Endometrium (tissue), 2 donors: ENCODE data around the gene OPRL1.
"Not testable (repeated sequence)": the region's sequence is repeated elsewhere in the genome, so short reads cannot be mapped to it uniquely, and the experiment has no call there.

Experiments
- FAIRE-seq: peaks from 2 replicates; lab custom pipeline; 2012; peaks lifted over from hg19 to GRCh38; lab: Jason Lieb, UNC
- donor health status: control.
- donor health status: control.

The OPRL1 gene

DNA sequence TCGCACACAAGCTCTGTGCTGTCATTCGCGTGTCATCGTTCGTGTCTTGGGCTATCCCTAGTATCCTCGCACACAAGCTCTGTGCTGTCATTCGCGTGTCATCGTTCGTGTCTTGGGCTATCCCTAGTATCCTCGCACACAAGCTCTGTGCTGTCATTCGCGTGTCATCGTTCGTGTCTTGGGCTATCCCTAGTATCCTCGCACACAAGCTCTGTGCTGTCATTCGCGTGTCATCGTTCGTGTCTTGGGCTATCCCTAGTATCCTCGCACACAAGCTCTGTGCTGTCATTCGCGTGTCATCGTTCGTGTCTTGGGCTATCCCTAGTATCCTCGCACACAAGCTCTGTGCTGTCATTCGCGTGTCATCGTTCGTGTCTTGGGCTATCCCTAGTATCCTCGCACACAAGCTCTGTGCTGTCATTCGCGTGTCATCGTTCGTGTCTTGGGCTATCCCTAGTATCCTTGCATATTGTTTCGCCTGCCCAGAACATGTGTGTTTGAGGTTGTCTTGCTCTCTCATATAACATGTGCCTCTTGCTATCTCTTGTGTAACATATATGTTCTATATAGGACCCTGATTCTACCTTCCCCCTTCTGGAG is 7.4 kb downstream of the OPRL1 start:
- not testable (repeated sequence) for FAIRE-seq

DNA sequence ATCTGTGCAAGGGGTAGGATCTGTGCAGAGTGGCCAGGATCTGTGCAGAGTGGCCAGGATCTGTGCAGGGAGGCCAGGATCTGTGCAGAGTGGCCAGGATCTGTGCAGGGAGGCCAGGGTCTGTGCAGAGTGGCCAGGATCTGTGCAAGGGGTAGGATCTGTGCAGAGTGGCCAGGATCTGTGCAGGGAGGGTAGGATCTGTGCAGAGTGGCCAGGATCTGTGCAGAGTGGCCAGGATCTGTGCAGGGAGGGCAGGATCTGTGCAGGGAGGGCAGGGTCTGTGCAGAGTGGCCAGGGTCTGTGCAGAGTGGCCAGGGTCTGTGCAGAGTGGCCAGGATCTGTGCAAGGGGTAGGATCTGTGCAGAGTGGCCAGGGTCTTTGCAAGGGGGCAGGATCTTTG is 8.7 kb downstream of the OPRL1 start:
- FAIRE-seq: not testable (repeated sequence)

DNA sequence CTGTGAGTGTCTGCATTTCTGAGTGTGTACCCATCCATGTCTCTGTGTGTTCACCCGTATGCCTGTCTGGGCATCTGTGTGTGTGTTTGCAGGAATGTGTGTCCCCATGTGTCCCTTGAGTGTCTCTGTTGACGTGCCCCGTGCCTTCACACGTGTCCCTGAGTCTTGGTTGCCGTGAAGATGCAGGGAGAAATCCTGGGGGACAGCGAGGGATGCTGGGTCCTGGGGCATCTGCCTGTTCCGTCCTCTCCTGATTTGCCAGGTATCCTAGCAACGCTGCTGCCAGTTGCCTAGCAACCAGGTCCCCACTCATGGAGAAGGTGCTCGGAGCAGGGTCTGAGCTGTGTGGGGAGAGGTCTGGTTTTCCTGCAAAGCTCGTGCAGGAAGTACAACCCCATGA is 10.3 kb downstream of the OPRL1 start:
- FAIRE-seq: no peak

DNA sequence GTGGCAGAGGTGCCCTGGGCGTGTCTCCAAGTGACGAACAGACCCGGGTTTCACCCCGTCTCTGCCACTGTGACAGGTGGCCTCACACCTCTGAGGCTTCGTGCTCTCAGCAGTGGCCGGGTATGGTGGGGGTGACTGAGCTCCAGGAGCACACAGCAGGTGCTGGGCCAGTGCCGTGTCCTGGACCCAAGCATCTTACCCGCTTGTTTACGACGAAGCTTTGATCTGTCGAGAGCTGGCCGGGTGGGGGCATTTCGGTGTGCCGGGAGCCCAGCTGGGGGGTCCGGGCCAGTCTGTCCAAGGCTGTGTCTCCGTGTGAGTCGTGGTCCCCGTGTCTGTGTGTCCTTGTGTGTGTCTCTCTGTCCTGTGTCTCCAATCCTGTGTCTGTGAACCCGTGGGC is 11.5 kb downstream of the OPRL1 start:
- FAIRE-seq: no peak

DNA sequence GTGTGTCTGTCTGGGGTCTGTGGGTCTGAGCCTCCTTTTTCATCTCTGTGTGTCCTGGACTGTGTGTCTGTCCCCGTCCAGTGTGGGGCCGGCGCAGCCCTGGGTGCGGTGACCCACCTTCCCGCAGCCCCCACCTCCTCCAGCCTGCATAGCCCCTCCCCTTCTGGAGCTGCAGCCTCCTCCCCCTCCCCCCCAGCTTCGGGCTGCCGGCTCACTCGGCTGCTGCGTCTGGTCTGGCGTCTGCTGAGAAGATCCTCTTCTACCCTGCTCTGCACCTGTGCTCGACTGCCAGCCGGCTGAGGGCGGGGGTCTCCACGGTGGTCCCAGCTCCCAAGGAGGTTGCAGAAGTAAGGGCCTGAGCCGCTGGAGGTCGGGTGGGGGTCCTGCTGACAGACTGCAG is 11.9 kb downstream of the OPRL1 start:
- FAIRE-seq: no peak

DNA sequence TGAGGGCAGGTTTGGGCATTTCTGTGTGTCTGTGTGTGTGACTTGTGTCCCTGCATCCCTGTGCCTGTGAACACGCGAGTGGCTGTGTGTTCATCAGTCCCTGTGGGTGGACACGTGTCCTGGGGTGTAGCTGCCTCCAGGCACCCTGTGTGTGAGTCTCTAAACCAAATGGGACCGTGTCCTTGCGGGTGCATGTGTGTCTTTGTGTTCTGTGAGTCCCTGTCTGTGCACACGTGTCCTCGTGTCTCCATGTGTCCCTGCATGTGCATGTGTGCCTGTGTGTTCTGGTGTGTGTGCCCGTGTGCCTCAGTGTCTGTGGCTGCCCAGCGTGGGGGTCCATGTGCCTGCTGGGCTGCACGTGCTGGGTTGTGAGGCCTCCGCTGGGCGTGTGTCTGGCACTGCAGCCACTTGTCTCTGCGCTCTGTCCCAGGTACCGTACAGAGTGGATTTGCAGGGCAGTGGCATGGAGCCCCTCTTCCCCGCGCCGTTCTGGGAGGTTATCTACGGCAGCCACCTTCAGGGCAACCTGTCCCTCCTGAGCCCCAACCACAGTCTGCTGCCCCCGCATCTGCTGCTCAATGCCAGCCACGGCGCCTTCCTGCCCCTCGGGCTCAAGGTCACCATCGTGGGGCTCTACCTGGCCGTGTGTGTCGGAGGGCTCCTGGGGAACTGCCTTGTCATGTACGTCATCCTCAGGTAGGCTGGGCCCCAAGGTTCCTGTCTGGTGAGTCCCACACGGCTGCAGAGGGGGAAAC is 12.6 kb downstream of the OPRL1 start:
- no peak for FAIRE-seq

DNA sequence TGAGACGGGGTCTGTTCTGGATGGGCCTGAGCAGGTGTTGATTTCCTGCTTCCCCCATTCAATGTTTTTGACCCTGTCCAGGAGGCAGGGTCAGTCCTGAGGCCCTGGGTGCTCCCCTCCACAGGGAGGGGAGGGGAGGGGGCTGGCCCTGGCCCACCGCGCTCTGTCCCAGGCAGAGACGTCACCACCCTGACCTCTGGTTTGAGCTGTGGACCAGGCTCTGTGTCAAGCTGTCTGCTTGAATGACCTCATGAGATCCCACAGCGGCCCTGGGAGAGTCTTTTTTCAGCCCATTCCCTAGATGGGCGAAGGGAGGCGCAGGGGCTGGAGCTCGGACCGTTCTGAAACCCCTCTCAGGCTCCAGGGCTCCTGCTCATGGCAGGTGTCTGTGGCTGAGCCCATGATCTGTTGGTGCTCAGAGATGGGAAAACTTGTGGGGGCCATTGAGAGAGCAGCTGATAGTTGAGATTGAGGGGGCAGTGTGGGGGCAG is 13.2 kb downstream of the OPRL1 start:
- FAIRE-seq: no peak

DNA sequence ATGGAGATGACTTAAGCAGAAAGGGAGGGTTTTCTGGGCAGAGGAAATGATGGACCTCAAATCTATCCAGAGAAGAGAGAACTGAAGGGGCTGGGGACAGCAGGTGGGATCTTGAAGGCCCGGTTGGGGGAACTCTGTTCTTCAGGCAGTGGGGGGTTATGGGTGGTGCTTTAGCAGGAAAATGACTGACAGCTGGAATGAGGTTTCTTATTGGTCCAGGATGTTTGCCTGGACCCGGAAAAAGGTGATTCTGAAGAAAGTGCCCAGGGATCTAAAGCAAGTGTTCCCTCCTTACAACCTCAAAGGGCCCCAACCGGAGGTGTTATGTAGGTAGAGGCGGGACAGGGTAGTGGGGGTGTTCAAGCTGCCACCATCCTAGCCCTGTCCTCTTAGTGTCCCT is 15.6 kb downstream of the OPRL1 start:
- FAIRE-seq: no peak

DNA sequence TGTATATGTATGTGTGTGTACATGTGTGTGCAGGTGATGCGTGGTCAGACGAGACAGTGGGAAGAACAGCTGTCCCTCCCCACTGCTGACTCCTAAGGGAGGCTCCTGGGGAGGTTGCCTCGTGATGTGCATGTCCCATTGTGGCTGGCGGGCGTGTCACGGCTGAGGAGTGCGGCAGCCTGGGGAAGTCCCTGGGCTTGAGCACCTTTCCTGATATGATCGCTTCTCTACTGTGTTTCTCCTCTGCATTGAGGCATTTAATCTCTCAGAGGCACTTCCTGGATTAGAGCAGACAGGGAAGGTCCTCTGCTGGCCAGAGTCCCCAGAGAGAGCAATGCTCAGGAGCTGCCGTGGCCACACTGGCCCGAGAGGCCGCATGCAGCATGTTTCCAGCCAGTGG is 16.0 kb downstream of the OPRL1 start:
- FAIRE-seq: no peak

DNA sequence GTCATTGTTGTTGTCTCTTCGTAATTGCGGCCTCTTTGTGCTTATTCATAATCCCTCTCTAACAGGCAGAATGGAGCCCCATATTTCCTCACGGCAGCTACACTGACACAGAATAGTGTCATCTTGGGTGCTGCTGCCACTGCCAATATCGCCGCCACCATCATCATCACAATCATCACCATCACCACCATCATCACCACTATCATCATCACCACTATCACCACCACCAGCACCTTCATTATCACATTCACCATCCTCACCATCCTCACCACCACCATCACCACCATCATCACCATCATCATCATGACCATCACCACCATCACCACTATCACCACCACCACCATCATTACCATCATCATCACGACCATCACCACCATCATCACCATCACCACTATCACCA is 16.7 kb downstream of the OPRL1 start:
- FAIRE-seq: no peak

DNA sequence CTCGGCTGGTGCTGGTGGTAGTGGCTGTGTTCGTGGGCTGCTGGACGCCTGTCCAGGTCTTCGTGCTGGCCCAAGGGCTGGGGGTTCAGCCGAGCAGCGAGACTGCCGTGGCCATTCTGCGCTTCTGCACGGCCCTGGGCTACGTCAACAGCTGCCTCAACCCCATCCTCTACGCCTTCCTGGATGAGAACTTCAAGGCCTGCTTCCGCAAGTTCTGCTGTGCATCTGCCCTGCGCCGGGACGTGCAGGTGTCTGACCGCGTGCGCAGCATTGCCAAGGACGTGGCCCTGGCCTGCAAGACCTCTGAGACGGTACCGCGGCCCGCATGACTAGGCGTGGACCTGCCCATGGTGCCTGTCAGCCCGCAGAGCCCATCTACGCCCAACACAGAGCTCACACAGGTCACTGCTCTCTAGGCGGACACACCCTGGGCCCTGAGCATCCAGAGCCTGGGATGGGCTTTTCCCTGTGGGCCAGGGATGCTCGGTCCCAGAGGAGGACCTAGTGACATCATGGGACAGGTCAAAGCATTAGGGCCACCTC is 18.7 kb downstream of the OPRL1 start:
- no peak for FAIRE-seq

DNA sequence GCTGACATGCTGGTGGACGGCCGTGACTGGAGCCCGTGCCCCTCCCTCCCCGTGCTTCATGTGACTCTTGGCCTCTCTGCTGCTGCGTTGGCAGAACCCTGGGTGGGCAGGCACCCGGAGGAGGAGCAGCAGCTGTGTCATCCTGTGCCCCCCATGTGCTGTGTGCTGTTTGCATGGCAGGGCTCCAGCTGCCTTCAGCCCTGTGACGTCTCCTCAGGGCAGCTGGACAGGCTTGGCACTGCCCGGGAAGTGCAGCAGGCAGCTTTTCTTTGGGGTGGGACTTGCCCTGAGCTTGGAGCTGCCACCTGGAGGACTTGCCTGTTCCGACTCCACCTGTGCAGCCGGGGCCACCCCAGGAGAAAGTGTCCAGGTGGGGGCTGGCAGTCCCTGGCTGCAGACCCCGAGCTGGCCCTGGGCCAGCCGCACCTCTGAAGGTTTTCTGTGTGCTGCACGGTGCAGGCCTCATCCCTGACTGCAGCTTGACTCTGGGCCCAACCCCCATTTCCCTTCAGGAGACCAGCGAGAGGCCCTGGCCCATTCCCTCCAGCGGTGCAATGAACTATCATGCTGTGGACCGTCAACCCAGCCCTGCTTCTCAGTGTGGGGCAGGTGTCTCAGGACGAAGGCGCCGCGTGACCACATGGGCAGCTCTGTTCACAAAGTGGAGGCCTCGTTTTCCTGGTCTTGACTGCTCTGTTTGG is 19.4 kb downstream of the OPRL1 start:
- FAIRE-seq: no peak

DNA sequence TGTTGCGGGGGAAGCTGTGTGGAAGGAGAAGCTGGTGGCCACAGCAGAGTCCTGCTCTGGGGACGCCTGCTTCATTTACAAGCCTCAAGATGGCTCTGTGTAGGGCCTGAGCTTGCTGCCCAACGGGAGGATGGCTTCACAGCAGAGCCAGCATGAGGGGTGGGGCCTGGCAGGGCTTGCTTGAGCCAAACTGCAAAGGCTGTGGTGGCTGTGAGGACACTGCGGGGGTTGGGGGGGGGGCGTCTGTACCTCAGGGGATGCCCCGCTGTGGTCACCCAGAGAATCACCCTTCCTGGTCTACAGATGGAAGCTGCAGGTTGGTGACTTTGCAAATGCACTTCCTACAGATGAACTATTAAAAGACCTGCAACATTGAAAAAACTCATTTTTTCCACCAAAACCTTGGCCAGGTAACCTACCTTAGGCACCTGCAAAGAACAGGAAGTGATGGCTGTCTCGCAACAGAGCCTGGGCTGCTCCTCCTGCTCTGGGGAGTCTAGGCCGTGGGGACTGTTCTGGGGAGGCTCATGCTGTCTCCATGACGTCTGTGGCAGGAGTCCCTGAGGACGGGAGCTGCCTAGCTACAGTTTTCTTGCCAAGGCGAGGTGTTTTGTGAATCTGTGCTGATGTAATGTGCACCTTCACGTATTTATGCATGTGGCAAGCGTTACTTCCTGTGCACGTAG is 20.1 kb downstream of the OPRL1 start:
- no peak for FAIRE-seq

DNA sequence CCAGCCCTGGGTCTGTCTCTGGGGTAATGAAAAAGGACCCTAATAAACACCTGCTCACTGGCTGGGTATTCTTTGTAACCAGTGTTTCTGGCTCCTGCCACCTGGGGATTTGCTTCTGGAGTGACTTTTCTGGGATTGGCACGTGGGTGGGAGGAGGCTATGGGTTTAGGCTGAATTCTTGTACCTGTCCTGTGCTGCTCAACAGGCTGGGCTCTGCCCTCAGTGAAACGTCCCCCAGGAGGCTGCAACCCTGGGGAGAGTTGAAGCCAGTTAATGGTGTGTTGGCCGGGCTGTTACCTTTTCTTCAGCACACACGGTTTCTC is 20.6 kb downstream of the OPRL1 start:
- FAIRE-seq: no peak

DNA sequence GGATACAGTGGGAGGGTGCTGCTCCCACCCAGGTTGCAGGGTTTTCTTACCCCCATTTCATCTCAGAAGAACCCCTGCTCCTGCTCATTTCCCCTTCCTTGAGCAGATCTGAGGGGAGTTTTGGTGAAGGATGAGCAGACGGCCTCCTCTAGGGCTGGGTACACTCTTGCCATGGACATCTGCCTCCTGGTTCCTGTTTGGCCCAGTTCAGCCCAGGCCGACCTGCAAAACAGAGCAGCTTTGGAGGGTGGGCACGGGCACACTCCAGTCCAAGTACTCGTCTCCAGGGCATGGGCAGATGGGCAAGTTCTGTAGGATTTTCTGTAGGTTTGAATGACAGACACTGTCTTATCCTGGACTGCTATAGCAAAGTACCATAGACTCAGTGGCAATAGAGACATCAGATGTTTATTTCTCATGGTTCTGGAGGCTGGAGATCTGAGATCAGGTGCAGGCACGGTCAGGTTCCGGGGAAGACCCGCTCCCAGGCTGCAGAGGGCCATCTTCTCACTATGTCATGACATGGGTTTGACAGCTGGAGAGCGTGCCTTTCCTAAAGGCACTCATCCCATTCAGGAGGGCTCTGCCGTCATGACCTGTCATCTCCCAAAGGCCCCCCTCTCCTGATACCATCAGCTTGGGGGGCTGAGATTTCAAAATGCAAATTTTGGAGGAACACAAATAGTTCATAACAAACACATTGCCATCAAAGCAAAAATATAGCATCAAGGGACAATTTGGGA is 21.2 kb downstream of the OPRL1 start:
- FAIRE-seq: no peak

DNA sequence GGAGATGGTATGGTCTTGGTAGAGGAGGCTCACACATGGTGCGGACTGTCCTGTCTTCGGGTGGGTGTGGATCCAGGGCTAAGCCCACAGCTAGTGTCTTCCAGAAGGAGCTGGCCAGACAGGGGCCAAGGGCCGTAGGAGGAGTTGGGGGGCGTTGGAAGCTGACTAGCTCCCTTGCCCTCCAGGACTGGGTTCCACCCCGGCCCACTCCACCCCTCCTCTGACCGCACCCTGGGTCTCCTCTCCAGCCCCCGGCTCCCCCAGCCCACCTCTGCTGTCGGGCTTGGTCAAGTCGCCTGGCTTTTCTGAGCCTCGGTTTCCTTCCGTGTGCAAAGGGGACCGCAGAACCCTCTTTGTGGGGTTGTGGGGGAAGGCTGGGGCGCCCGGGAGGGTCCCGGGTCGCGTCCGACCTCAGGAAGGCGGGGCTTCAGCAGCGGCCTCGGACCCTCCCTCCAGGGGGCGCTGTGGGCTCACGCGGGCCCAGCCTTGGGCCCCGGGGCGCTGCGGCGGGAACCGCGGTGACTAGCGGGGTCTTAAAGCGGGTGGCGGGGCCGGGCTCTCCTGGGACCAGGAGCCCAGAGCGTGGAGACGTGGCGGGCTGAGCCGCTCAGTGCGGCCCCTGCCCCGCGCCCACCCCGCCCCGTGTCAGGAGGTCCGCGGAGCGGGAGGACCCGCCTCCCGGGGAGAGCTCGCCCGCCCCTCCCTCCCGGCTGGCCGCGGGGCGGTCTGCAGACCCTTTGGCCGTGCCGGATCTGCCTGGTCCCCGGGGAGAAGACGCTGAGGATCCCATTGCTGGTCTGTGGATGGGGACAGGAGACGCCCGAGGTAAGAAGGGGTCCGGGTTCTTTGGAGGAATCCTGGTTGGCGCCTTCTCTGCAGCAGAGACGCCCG is 22.1 kb downstream of the OPRL1 start:
- FAIRE-seq: no peak

DNA sequence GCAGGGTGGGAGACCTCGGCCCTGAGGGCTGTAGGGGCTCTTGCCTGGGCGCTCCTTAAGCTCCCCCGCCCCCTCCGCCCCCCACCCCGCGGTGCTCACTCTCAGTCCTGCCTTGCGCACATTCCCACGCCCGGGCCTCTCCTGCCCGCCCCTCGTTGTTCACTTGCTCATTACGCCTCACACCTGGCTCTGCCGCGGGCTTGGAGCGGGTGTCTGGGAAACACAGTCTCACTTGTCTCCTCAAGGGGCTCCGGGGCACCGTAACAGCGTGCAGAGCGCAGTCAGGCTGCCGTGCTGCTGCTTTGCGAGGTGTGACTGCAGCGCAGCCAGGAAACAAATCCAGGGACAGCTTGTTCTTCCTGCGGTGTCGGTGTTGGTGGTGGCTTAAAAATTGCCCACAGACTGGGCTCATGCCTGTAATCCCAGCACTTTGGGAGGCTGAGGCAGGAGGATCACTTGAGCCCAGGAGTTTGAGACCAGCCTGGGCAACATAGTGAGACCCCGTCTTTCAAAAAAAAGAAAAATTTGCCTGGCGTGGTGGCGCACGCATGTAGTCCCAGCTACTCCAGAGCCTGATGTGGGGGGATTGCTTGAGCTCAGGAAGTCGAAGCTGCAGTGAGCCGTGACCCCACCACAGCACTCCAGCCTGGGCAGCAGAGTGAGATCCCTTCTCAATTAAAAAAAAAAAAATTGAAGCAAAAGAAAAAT is 22.9 kb downstream of the OPRL1 start:
- FAIRE-seq: no peak

DNA sequence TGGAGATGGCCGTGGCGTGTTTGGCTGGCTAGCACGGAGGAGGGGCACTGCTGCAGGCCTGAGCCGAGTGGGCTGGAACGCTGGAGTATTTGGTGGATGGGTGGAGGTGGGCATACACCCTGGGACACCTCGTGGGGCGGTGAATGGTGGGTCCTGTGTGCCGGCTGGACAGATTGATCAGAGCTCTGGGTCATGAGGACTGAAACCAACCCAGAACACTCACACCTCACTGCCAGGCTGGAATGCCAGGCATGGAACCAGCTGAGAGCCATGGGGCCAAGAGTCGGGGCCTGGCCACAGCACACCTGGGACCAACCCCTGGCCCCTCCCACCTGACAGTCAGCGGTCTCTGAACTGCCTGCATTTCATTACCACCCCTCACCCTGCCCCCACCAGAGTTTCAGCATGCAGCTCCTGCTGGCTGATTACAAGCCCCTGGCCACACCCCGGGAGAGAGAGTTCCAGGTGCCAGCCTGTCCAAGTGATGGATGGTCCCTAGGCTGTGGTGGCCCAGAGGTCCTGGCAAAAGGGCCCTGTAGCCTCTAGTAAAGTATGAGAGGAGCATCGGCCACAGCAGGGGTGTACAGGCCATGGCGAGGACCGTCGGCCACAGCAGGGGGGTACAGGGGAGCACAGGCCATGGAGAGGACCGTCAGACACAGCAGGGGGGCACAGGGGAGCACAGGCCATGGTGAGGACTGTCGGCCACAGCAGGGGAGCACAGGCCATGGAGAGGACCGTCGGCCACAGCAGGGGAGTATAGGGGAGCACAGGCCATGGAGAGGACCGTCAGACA is 24.2 kb downstream of the OPRL1 start:
- FAIRE-seq: no peak
